ENCODE results near the gene CDK18. TPM values are rescaled to one million over a fixed set of nuclear protein-coding genes. Genes with fewer than 3 reads are reported as not detected.

CDK18 gene
- total and polyA plus RNA-seq, 9 of the 15 experiments (the other 6 are each of a cell fraction or from before 2014, with no cell fraction given): 0.05 to 0.69 (median 0.17) TPM; not detected in 2

DNA sequence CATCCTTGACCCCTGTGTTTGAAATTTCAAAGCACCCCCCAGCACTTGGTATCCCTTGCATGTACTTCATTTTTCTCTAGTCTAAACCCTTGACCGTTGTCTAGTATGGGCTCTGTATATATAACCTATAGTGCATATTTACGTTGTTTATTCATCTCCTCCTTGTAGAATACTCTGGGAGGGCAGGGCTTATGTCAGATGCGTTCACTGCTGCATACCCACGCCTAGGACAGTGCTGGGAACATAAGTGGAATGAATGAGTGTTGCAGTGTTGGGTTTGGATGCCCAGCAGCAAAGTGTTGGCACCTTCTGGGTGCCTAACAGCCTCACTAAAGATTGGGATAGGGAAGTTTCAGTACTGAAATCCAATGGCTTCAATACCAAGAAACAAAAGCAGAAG lies 31.0 kb upstream of the CDK18 start:
- WGBS (ENCODE audit: insufficient coverage, low coverage, missing lambda C conversion rate): 0% methylated on average over 4 of the region's 4 CpGs
- POLR2A ChIA-PET: no interaction called here
- no peak for FAIRE-seq
- TF ChIP-seq ESRRA (IDR thresholded peaks at IDR 0.05; ENCODE audit: borderline replicate concordance, low read depth) (no peak), ZFP30 (CRISPR knock-in tag; IDR thresholded peaks at IDR 0.05; ENCODE audit: borderline replicate concordance) (no peak), HLTF (IDR thresholded peaks at IDR 0.05) (no peak), GABPB1 (CRISPR knock-in tag; IDR thresholded peaks at IDR 0.05) (no peak), TRIM28 (IDR thresholded peaks at IDR 0.05) (no peak), PML (IDR thresholded peaks at IDR 0.05; ENCODE audit: low read length) (no peak), COPS2 (conservative IDR thresholded peaks at IDR 0.05) (no peak), POLR2AphosphoS2 (IDR thresholded peaks at IDR 0.05; ENCODE audit: low read length) (no peak), ZNF253 (CRISPR knock-in tag; conservative IDR thresholded peaks at IDR 0.05) (no peak), SIN3B (IDR thresholded peaks at IDR 0.05; ENCODE audit: low read depth) (no peak), DACH1 (IDR thresholded peaks at IDR 0.05; ENCODE audit: partially characterized antibody) (no peak), ZNF431 (CRISPR knock-in tag; IDR thresholded peaks at IDR 0.05) (no peak)
- TF ChIP-seq, protein P1, sequence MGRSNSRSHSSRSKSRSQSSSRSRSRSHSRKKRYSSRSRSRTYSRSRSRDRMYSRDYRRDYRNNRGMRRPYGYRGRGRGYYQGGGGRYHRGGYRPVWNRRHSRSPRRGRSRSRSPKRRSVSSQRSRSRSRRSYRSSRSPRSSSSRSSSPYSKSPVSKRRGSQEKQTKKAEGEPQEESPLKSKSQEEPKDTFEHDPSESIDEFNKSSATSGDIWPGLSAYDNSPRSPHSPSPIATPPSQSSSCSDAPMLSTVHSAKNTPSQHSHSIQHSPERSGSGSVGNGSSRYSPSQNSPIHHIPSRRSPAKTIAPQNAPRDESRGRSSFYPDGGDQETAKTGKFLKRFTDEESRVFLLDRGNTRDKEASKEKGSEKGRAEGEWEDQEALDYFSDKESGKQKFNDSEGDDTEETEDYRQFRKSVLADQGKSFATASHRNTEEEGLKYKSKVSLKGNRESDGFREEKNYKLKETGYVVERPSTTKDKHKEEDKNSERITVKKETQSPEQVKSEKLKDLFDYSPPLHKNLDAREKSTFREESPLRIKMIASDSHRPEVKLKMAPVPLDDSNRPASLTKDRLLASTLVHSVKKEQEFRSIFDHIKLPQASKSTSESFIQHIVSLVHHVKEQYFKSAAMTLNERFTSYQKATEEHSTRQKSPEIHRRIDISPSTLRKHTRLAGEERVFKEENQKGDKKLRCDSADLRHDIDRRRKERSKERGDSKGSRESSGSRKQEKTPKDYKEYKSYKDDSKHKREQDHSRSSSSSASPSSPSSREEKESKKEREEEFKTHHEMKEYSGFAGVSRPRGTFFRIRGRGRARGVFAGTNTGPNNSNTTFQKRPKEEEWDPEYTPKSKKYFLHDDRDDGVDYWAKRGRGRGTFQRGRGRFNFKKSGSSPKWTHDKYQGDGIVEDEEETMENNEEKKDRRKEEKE (IDR thresholded peaks at IDR 0.05; ENCODE audit: borderline replicate concordance in 1 of 2, control insufficient read depth in 1 of 2, low read depth in 2 of 2, low read length in 1 of 2): no peak
- TF ChIP-seq, protein P2, sequence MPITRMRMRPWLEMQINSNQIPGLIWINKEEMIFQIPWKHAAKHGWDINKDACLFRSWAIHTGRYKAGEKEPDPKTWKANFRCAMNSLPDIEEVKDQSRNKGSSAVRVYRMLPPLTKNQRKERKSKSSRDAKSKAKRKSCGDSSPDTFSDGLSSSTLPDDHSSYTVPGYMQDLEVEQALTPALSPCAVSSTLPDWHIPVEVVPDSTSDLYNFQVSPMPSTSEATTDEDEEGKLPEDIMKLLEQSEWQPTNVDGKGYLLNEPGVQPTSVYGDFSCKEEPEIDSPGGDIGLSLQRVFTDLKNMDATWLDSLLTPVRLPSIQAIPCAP (CRISPR knock-in tag; IDR thresholded peaks at IDR 0.05; ENCODE audit: borderline replicate concordance): no peak
- TF ChIP-seq, protein P3, sequence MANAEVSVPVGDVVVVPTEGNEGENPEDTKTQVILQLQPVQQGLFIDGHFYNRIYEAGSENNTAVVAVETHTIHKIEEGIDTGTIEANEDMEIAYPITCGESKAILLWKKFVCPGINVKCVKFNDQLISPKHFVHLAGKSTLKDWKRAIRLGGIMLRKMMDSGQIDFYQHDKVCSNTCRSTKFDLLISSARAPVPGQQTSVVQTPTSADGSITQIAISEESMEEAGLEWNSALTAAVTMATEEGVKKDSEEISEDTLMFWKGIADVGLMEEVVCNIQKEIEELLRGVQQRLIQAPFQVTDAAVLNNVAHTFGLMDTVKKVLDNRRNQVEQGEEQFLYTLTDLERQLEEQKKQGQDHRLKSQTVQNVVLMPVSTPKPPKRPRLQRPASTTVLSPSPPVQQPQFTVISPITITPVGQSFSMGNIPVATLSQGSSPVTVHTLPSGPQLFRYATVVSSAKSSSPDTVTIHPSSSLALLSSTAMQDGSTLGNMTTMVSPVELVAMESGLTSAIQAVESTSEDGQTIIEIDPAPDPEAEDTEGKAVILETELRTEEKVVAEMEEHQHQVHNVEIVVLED (CRISPR knock-in tag; IDR thresholded peaks at IDR 0.05): no peak

More for the DNA sequence above, 31.0 kb upstream of the CDK18 start:
- BruUV-seq (replicated peaks): no TSS peak
- peaks cover 12 to 33% of the 10 kb centered on the region in 2 experiments; a peak in 3 of 5 replicates for H3K27me3 ChIP-seq (ENCODE audit: control insufficient read depth in 2 of 2, insufficient read depth in 2 of 2, low read length in 2 of 2)
- H3K4me2 ChIP-seq (ENCODE audit: insufficient read depth, low read length): no peak overlapping the region
- H3K9ac ChIP-seq (ENCODE audit: insufficient read depth in 1 of 2, low read depth in 2 of 2, low read length in 2 of 2): no peak overlapping the region
- no peak overlapping the region for H2AFZ ChIP-seq (ENCODE audit: low read depth, low read length)
- DNase-seq (ENCODE audit: extremely low read depth in 1 of 4, low spot score in 3 of 4): no peak
- 0 out of 2 replicates have a peak, but pooled peaks cover 4% of the 10 kb centered on the region for H4K20me1 ChIP-seq (replicated peaks; ENCODE audit: control insufficient read depth, insufficient read depth, low read length)
- H3K4me3 ChIP-seq: no peak overlapping the region
- H3K9me3 ChIP-seq (replicated peaks; ENCODE audit: control insufficient read depth, insufficient read depth, low read depth, low read length): peaks cover 4% of the 10 kb centered on the region; the same call in 1 of the 2 replicates
- H3K27ac ChIP-seq (ENCODE audit: extremely low read depth, low read depth, low read length): no peak overlapping the region
- in situ Hi-C loops (cut with MboI) (no loop called here), intact Hi-C loops (cut with micrococcal nuclease) (no loop called here)
- H3K79me2 ChIP-seq (ENCODE audit: control insufficient read depth, insufficient read depth, low read length): no peaks in the 10 kb centered on the region
- ATAC-seq: no peak
- no peaks in the 10 kb centered on the region for H3K9me1 ChIP-seq (ENCODE audit: control insufficient read depth, insufficient read depth, low read length)
- H3K36me3 ChIP-seq (ENCODE audit: control insufficient read depth, insufficient read depth, low read length): no peaks in the 10 kb centered on the region
- CTCF ChIA-PET (ENCODE audit: low intra/inter-chr PET ratio): no interaction called here
- H3K4me1 ChIP-seq (replicated peaks in 1 of 2; ENCODE audit: control insufficient read depth in 2 of 2, insufficient read depth in 2 of 2, low read length in 2 of 2): peaks cover 0 to 4% of the 10 kb centered on the region in 2 experiments; a peak in 1 of 5 replicates
